ENCODE results near the gene CA6.
A peak's percentile ranks its signal among the peaks of the same experiment; 100 is the strongest.
"Not testable (repeated sequence)": the region's sequence is repeated elsewhere in the genome, so short reads cannot be mapped to it uniquely, and the experiment has no call there.

CA6 gene

GRCh38 chr1:8992936-8993687 lies 47.4 kb downstream of the CA6 start:
- no peak overlapping the region for H3K4me3 ChIP-seq (ENCODE audit: low read depth, low read length)
- no peak for TF ChIP-seq CTCF (IDR thresholded peaks at IDR 0.05; ENCODE audit: borderline replicate concordance, insufficient read depth, low read depth, low read length)

- not testable (repeated sequence) for H3K4me3 ChIP-seq (ENCODE audit: low read depth, low read length)
Measured at GRCh38 chr1:8993962-8994675, 48.5 kb downstream of the CA6 start.

GRCh38 chr1:9001534-9002214 lies 56.0 kb downstream of the CA6 start:
- not testable (repeated sequence) for H3K4me3 ChIP-seq (ENCODE audit: low read depth, low read length)

- H3K4me3 ChIP-seq (ENCODE audit: low read depth, low read length): not testable (repeated sequence)
Measured at GRCh38 chr1:9002215-9002560, 56.5 kb downstream of the CA6 start.

- no peak overlapping the region for H3K4me3 ChIP-seq (ENCODE audit: low read depth, low read length)
- TF ChIP-seq CTCF (IDR thresholded peaks at IDR 0.05; ENCODE audit: borderline replicate concordance, insufficient read depth, low read depth, low read length): no peak
Measured at GRCh38 chr1:9004031-9004699, 58.5 kb downstream of the CA6 start.

- H3K4me3 ChIP-seq (ENCODE audit: low read depth, low read length): no peak overlapping the region
- peak; percentile 95 for TF ChIP-seq CTCF (IDR thresholded peaks at IDR 0.05; ENCODE audit: borderline replicate concordance, insufficient read depth, low read depth, low read length)
Measured at GRCh38 chr1:9004700-9005394, 59.2 kb downstream of the CA6 start.

- no peak for TF ChIP-seq CTCF (IDR thresholded peaks at IDR 0.05; ENCODE audit: borderline replicate concordance, insufficient read depth, low read depth, low read length)
- H3K4me3 ChIP-seq (ENCODE audit: low read depth, low read length): no peak overlapping the region
Measured at GRCh38 chr1:9005395-9005708, 59.7 kb downstream of the CA6 start.

GRCh38 chr1:9006956-9007615 lies 61.4 kb downstream of the CA6 start:
- no peak overlapping the region for H3K4me3 ChIP-seq (ENCODE audit: low read depth, low read length)
- no peak for TF ChIP-seq CTCF (IDR thresholded peaks at IDR 0.05; ENCODE audit: borderline replicate concordance, insufficient read depth, low read depth, low read length)

Measured in GM12875 (cell line).